ENCODE data around the gene HPD.

Gene HPD

DNA sequence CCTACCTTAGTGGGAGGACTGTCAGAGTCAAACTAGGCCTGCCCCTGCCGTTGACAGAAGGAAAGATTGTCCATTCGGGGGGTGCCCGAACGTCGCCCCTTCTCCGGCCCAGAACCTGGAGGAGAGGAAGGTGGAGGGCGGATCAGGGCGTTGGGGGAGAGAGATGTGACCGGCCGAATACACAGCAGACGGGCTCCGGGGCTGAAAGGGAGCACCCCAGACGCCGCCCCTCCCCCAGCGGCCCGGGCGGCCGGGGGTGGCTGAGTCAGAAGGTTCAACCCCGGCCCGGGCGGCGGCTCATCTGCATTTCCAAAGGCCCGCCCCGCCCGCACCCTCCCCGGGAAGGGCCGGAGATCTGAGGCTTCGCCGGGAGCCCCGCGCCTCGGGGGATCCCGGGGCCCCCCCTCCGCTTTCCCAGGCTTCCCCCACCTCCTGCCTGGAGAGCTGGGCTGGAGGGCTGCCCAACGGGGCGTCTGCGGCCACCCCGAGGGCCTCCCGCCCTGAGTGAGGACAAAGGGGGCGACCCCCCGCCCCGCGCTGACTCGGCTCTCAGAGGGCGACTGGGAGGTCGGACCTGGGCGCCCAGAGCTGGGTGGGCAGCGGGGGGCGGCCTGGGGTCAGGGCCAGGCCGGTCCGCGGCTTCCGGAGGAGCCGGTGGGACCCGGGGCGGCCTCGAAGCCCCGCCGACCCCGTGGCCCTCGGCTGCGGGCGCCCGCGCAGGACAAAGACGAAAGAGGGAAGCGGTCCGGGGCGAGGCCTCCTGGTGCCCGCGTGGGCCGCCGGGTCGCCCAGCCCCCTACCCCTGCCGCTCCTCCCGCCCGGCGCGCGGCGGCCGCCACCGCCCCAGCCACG, 58.6 kb downstream of the HPD start:
- H2BK5ac ChIP-seq (ENCODE audit: low read length): peak overlapping the region; percentile 4
- peak overlapping the region; percentile 100 for H3K4ac ChIP-seq (ENCODE audit: low read length)
- peak overlapping the region; percentile 85 for H3K27ac ChIP-seq (replicated peaks; ENCODE audit: low read length)
- H3K36me3 ChIP-seq (replicated peaks in 1 of 2; ENCODE audit: control insufficient read depth in 2 of 2, insufficient read depth in 2 of 2, low read length in 2 of 2): peaks cover 18 to 49% of the 10 kb centered on the region in 2 donors
- no peak overlapping the region for H2AFZ ChIP-seq (ENCODE audit: low read length)
- peak overlapping the region; percentile 56 for H2BK15ac ChIP-seq (ENCODE audit: low read length)
- no peak overlapping the region for H4K91ac ChIP-seq (ENCODE audit: low read depth, low read length, poor library complexity)
- H3K18ac ChIP-seq (ENCODE audit: low read length): peak overlapping the region; percentile 99
- H3K4me1 ChIP-seq (ENCODE audit: control insufficient read depth in 2 of 2, insufficient read depth in 1 of 2, low read depth in 1 of 2, low read length in 2 of 2): peaks cover 24 to 27% of the 10 kb centered on the region in 2 donors
- peak overlapping the region; percentile 72 for H3K4me2 ChIP-seq (ENCODE audit: insufficient read depth, low read length, poor library complexity, severe bottlenecking)
- H3K79me1 ChIP-seq (ENCODE audit: low read depth, low read length): peaks cover 14% of the 10 kb centered on the region
- no peak overlapping the region for H4K8ac ChIP-seq (ENCODE audit: low read depth, low read length)
- H2BK120ac ChIP-seq (ENCODE audit: low read depth, low read length): no peak overlapping the region
- H3K14ac ChIP-seq (ENCODE audit: low read length): peak overlapping the region; percentile 82
- no CpG with 5 or more reads among the region's 84 CpGs for WGBS, 2 donors (ENCODE audit: extremely low coverage in 2 of 2, insufficient read length in 2 of 2, insufficient replicate concordance in 1 of 2)
- H3K4me3 ChIP-seq (ENCODE audit: low read length in 2 of 2): peak overlapping the region; percentile 56 to 92
- no peaks in the 10 kb centered on the region for H3K27me3 ChIP-seq (ENCODE audit: control insufficient read depth in 3 of 3, insufficient read depth in 3 of 3, low read depth in 1 of 3, low read length in 3 of 3)
- H3K23ac ChIP-seq (ENCODE audit: low read depth, low read length, poor library complexity): peak overlapping the region; percentile 94
- DNase-seq (ENCODE audit: low spot score): no peak
- peak overlapping the region; percentile 99 for H2AK5ac ChIP-seq (ENCODE audit: low read depth, low read length)
- no peaks in the 10 kb centered on the region for H3K9me3 ChIP-seq (replicated peaks in 1 of 2; ENCODE audit: control insufficient read depth in 2 of 2, insufficient read depth in 1 of 2, low read depth in 1 of 2, low read length in 2 of 2)
- peak overlapping the region; percentile 95 for H3K9ac ChIP-seq (ENCODE audit: low read depth, low read length, poor library complexity)
- H2BK12ac ChIP-seq (ENCODE audit: low read length): no peak overlapping the region

GRCh38 chr12:121799156-121799841, 59.4 kb downstream of the HPD start:
- Histone ChIP-seq H3K18ac (ENCODE audit: low read length) (peak overlapping the region; percentile 79), H3K4me3 (ENCODE audit: low read length in 2 of 2) (peak overlapping the region; percentile 56 to 81), H2AK5ac (ENCODE audit: low read depth, low read length) (peak overlapping the region; percentile 68), H3K27me3 (ENCODE audit: control insufficient read depth in 3 of 3, insufficient read depth in 3 of 3, low read depth in 1 of 3, low read length in 3 of 3) (no peaks in the 10 kb centered on the region), H2BK120ac (ENCODE audit: low read depth, low read length) (no peak overlapping the region), H2AFZ (ENCODE audit: low read length) (no peak overlapping the region), H4K8ac (ENCODE audit: low read depth, low read length) (no peak overlapping the region), H2BK15ac (ENCODE audit: low read length) (no peak overlapping the region), H3K27ac (replicated peaks; ENCODE audit: low read length) (peak overlapping the region; percentile 66), H4K91ac (ENCODE audit: low read depth, low read length, poor library complexity) (no peak overlapping the region), H3K9ac (ENCODE audit: low read depth, low read length, poor library complexity) (peak overlapping the region; percentile 72), H2BK12ac (ENCODE audit: low read length) (no peak overlapping the region), H3K9me3 (replicated peaks in 1 of 2; ENCODE audit: control insufficient read depth in 2 of 2, insufficient read depth in 1 of 2, low read depth in 1 of 2, low read length in 2 of 2) (no peaks in the 10 kb centered on the region), H3K4me2 (ENCODE audit: insufficient read depth, low read length, poor library complexity, severe bottlenecking) (peak overlapping the region; percentile 72), H3K4ac (ENCODE audit: low read length) (no peak overlapping the region), H2BK5ac (ENCODE audit: low read length) (no peak overlapping the region), H3K36me3 (replicated peaks in 1 of 2; ENCODE audit: control insufficient read depth in 2 of 2, insufficient read depth in 2 of 2, low read length in 2 of 2) (peaks cover 19 to 51% of the 10 kb centered on the region in 2 donors), H3K79me1 (ENCODE audit: low read depth, low read length) (peaks cover 14% of the 10 kb centered on the region), H3K23ac (ENCODE audit: low read depth, low read length, poor library complexity) (peak overlapping the region; percentile 62), H3K4me1 (ENCODE audit: control insufficient read depth in 2 of 2, insufficient read depth in 1 of 2, low read depth in 1 of 2, low read length in 2 of 2) (peaks cover 27 to 28% of the 10 kb centered on the region in 2 donors), H3K14ac (ENCODE audit: low read length) (no peak overlapping the region)
- no peak for DNase-seq (ENCODE audit: low spot score)
- no CpG with 5 or more reads among the region's 30 CpGs for WGBS, 2 donors (ENCODE audit: extremely low coverage in 2 of 2, insufficient read length in 2 of 2, insufficient replicate concordance in 1 of 2)

DNA sequence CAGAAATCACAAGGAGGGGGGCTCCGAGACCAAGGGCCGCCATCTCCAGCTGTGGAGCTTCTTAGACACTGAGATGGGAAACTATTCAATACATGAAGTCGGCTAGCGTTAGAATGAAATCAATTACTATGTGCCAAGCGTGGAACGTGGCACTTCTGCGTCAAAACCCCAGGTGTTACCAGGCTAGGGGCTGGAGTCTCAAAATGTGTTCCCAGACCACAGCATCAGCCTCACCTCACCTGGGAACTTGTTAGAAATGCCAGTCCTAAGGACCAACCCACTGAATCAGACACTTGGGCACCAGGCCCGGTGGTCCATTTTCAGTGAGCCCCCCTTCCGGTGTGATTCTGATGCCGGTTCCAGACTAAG, 59.9 kb downstream of the HPD start:
- H3K27ac ChIP-seq (replicated peaks; ENCODE audit: low read length): no peak overlapping the region
- H3K14ac ChIP-seq (ENCODE audit: low read length): no peak overlapping the region
- H3K27me3 ChIP-seq (ENCODE audit: control insufficient read depth in 3 of 3, insufficient read depth in 3 of 3, low read depth in 1 of 3, low read length in 3 of 3): peaks cover 0 to 3% (median 0%) of the 10 kb centered on the region in 3 experiments
- H2BK5ac ChIP-seq (ENCODE audit: low read length): no peak overlapping the region
- peaks cover 27 to 28% of the 10 kb centered on the region in 2 donors for H3K4me1 ChIP-seq (ENCODE audit: control insufficient read depth in 2 of 2, insufficient read depth in 1 of 2, low read depth in 1 of 2, low read length in 2 of 2)
- peaks cover 19 to 51% of the 10 kb centered on the region in 2 donors for H3K36me3 ChIP-seq (replicated peaks in 1 of 2; ENCODE audit: control insufficient read depth in 2 of 2, insufficient read depth in 2 of 2, low read length in 2 of 2)
- H3K79me1 ChIP-seq (ENCODE audit: low read depth, low read length): peaks cover 14% of the 10 kb centered on the region
- H3K18ac ChIP-seq (ENCODE audit: low read length): no peak overlapping the region
- no peak overlapping the region for H3K9ac ChIP-seq (ENCODE audit: low read depth, low read length, poor library complexity)
- H4K91ac ChIP-seq (ENCODE audit: low read depth, low read length, poor library complexity): no peak overlapping the region
- no peaks in the 10 kb centered on the region for H3K9me3 ChIP-seq (replicated peaks in 1 of 2; ENCODE audit: control insufficient read depth in 2 of 2, insufficient read depth in 1 of 2, low read depth in 1 of 2, low read length in 2 of 2)
- no peak overlapping the region for H2BK12ac ChIP-seq (ENCODE audit: low read length)
- no peak overlapping the region for H2BK15ac ChIP-seq (ENCODE audit: low read length)
- no peak overlapping the region for H3K4ac ChIP-seq (ENCODE audit: low read length)
- H3K4me2 ChIP-seq (ENCODE audit: insufficient read depth, low read length, poor library complexity, severe bottlenecking): peak overlapping the region; percentile 29
- H2AK5ac ChIP-seq (ENCODE audit: low read depth, low read length): no peak overlapping the region
- H3K4me3 ChIP-seq (ENCODE audit: low read length in 2 of 2): peak overlapping the region in 1 of 2 donors; percentile 56
- H2AFZ ChIP-seq (ENCODE audit: low read length): no peak overlapping the region
- H3K23ac ChIP-seq (ENCODE audit: low read depth, low read length, poor library complexity): no peak overlapping the region
- H4K8ac ChIP-seq (ENCODE audit: low read depth, low read length): no peak overlapping the region
- DNase-seq (ENCODE audit: low spot score): no peak
- no CpG with 5 or more reads among the region's 10 CpGs for WGBS, 2 donors (ENCODE audit: extremely low coverage in 2 of 2, insufficient read length in 2 of 2, insufficient replicate concordance in 1 of 2)
- H2BK120ac ChIP-seq (ENCODE audit: low read depth, low read length): no peak overlapping the region
